Skeletal muscle tissue (tissue), 4 donors: ENCODE data around the gene CAPZB. TPM values are rescaled to one million over a fixed set of nuclear protein-coding genes. Genes with fewer than 3 reads are reported as not detected.
A peak's percentile ranks its signal among the peaks of the same experiment; 100 is the strongest.

ENCODE experiments used
- H3K27ac ChIP-seq: one replicate; pipeline ENCODE4 v1.7.0; 2013; ENCODE audit warnings: mild to moderate bottlenecking, low read depth, low read length, inconsistent platforms
- H3K27me3 ChIP-seq, 3 donors: one replicate each; pipeline ENCODE4 v1.7.0; 2013; ENCODE audit warnings: low read length in 3 of 3; ENCODE audit not compliant: control insufficient read depth in 3 of 3, insufficient read depth in 3 of 3
- H3K36me3 ChIP-seq, 3 donors: one replicate each; pipeline ENCODE4 v1.7.0; 2013; ENCODE audit warnings: low read length in 3 of 3; ENCODE audit not compliant: control insufficient read depth in 3 of 3, insufficient read depth in 3 of 3
- H3K4me1 ChIP-seq, 3 donors: one replicate each; pipeline ENCODE4 v1.7.0; 2013; ENCODE audit warnings: low read length in 3 of 3, mild to moderate bottlenecking in 3 of 3; ENCODE audit not compliant: control insufficient read depth in 3 of 3, insufficient read depth in 3 of 3
- H3K4me3 ChIP-seq, 3 donors: one replicate each; pipeline ENCODE4 v1.7.0; 2013; ENCODE audit warnings: low read length in 3 of 3
- H3K9ac ChIP-seq, 3 donors: one replicate each; pipeline ENCODE4 v1.7.0; 2013; ENCODE audit warnings: low read length in 3 of 3, mild to moderate bottlenecking in 3 of 3, moderate library complexity in 2 of 3, low read depth in 1 of 3
- H3K9me3 ChIP-seq, 3 donors: one replicate each; pipeline ENCODE4 v1.7.0; 2013; ENCODE audit warnings: low read length in 3 of 3; ENCODE audit not compliant: control insufficient read depth in 3 of 3
- total RNA-seq: library from RNA; depleted of rRNA; stranded (reverse); fragments of >200 nt; gene quantifications from one replicate; pipeline ENCODE4 v1.2.3, GENCODE V29; 2014
- donor health status: Osteomylitis.

CAPZB gene
- total RNA-seq, 1 donor from 2014 or later: 67.3 TPM

DNA sequence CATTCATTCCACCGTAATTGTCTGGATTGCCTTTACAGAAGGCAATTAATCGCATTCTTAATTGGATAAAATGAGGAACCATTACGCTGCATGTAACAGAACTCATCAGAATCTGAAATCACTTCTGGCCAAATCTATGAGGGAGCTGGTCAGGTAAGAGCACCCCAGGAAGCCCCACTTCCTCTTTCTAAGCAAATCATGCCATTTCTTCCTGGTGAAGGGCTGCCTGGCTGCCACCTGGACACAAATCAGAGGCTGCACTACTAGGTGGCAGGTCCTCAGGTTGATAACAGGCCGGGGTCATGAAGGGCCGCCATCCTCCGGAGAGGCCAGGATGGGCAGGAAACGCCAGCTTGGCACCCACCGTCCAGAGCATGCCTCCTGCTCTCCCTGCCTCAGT is 73.7 kb downstream of the CAPZB start:
- Histone ChIP-seq H3K36me3 (peaks cover 0 to 8% (median 3%) of the 10 kb centered on the region in 3 donors), H3K4me1 (peaks cover 43 to 53% (median 43%) of the 10 kb centered on the region in 3 donors), H3K9ac (no peak overlapping the region), H3K27ac (no peak overlapping the region), H3K9me3 (no peaks in the 10 kb centered on the region), H3K27me3 (no peaks in the 10 kb centered on the region), H3K4me3 (no peak overlapping the region)

DNA sequence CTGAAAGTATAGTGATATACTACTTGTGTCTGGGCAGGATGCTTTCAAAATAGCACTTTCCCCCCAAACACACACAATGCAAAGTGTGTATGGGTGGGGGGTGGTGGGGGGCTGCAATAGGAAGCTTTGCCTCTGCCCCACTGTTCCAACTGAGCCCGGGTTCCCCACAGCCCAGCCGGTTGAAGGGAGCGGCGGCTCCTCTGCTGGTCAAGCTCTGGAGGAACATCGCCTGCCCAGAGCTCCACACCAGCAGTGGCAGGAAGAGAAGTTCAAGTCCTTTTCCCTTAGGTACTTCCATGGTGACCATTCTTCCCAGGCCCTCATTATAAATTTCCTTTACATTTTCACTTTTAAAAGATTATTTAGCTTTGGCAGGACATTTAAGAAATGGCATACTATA is 74.9 kb downstream of the CAPZB start:
- H3K4me3 ChIP-seq: no peak overlapping the region
- H3K4me1 ChIP-seq: peaks cover 37 to 52% (median 45%) of the 10 kb centered on the region in 3 donors
- H3K27me3 ChIP-seq: no peaks in the 10 kb centered on the region
- no peaks in the 10 kb centered on the region for H3K9me3 ChIP-seq
- no peak overlapping the region for H3K9ac ChIP-seq
- no peak overlapping the region for H3K27ac ChIP-seq
- H3K36me3 ChIP-seq: peaks cover 0 to 8% (median 0%) of the 10 kb centered on the region in 3 donors

DNA sequence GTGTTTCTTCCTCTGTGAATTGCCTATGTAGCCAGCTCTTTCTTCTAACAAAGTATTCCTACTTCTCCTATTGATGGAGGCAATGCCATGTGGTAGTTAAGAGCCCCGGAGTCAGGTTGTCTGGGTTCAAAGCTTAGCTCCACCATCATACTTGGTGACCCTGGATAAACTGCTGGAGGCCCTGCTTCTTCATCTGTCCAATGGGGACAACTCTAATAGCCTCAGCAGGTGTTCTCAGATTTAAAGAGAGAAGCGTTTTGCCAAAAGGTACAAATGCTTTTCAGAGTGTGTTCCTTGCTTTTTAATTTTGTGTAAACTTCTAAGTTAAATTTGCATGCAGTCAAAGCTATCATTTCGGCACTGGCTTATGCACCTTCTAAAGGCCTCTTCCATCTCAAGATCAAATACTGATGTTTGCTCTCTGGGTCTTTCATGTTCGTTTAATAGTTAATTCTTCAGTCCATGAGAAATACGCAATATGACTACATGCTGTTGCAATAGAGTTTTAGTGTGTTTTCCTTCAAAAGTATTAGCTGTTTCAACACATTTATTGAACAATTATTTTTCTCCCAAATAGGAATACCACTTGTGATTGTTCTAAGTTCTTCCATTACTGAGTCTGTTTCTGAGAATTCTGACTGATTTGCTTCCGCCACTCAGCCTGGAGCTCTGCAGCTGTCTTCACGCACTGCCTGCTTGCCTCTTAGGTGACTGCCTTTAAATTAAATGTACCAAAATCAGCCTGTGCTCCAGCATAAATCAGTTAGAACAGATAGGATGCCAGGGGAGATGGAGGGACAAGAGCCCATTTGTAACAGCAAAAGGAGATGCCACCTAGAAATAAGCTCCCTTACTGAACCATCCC is 75.6 kb downstream of the CAPZB start:
- no peak overlapping the region for H3K27ac ChIP-seq
- H3K4me3 ChIP-seq: no peak overlapping the region
- H3K27me3 ChIP-seq: no peaks in the 10 kb centered on the region
- H3K9ac ChIP-seq: no peak overlapping the region
- peaks cover 33 to 51% (median 43%) of the 10 kb centered on the region in 3 donors for H3K4me1 ChIP-seq
- peaks cover 0 to 8% (median 2%) of the 10 kb centered on the region in 3 donors for H3K36me3 ChIP-seq
- no peaks in the 10 kb centered on the region for H3K9me3 ChIP-seq

DNA sequence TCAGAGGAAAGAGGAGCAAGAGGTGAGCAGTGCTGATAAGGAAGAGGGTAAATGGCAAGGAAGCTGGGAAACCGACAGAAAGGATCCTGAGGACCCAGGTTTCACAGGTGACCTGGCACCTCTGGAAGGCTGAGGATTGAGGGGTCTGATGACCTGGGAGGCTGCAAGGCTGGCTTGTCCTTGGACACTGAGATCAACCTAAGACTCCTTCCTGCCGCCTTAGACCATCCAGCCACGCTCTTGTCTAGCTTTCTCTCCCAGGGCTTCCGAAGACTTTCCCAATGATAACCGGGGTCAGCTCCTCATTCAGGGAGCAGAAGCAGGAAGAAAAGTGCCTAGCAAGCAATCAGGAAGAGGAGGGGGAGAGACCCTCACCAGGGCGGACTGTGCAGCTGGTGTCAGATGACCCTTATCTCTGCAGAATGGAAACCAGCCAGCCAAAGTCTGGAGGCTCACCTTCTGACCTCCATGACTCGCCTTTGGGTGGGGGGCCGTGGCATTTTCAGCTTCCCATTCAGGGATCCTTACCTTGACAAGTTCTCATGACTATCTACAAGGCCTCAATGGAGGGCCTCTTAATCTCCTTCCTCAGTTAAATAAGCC is 77.7 kb downstream of the CAPZB start:
- H3K9ac ChIP-seq: no peak overlapping the region

DNA sequence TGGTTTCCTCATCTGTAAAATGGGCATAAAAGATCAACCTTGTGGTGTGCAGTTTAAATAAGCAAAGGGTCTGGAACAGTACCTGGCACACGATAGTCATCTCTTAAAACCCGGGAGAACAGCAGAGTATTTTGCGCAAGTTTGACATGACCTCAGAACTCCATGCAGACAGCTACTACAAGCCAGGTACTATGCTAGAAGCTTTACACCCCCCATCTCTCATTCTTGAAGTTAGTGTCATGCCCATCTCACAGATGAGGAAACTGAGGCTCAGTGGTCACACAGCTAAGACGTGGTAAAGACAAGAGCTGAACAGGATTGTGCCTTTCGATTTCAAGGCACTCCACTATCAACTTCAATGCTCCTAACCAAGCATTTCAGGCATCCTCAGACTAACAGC is 78.7 kb downstream of the CAPZB start:
- no peak overlapping the region for H3K9ac ChIP-seq
- no peaks in the 10 kb centered on the region for H3K27me3 ChIP-seq
- peaks cover 24 to 51% (median 44%) of the 10 kb centered on the region in 3 donors for H3K4me1 ChIP-seq
- H3K36me3 ChIP-seq: peaks cover 0 to 9% (median 8%) of the 10 kb centered on the region in 3 donors
- no peak overlapping the region for H3K27ac ChIP-seq
- no peaks in the 10 kb centered on the region for H3K9me3 ChIP-seq
- H3K4me3 ChIP-seq: no peak overlapping the region

More for the DNA sequence above, 77.7 kb downstream of the CAPZB start:
- H3K27ac ChIP-seq: no peak overlapping the region
- no peak overlapping the region for H3K4me3 ChIP-seq
- no peaks in the 10 kb centered on the region for H3K27me3 ChIP-seq
- peaks cover 17 to 43% (median 36%) of the 10 kb centered on the region in 3 donors for H3K4me1 ChIP-seq
- peaks cover 0 to 9% (median 8%) of the 10 kb centered on the region in 3 donors for H3K36me3 ChIP-seq
- H3K9me3 ChIP-seq: no peaks in the 10 kb centered on the region

DNA sequence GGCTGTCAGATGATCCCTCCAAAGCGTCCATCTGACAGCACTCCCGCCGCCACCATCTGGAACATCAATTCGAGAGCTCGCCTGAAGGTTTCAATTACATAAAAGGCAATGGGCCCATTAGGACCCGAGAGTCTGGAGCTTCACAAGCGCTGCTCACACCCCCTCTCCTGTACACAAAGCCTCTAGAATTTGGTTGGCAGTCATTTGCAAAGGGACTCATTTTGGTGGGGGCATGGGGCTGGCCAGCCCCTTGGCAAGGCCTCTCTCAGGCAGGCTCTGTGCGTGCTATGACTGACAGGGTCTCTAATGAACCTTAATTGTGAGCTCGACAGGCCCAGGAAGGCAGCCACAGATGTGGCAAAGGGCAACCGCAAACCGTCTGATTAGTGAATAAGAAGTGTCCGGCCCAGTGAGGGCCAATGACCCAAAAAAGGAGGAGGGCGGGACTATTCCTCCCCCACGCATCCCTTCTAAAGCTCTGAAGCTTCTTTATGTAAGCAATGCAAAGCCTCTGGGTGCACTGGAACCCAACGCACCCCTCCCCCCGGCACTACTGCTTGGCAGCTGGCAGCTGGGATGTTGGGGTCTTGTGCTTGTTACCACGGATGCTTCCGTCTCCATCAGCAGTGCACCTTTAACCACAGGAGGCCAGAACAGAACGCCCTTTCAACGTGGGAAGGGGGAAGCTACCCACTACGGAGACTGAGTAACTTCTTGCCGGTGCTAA is 79.4 kb downstream of the CAPZB start:
- H3K9ac ChIP-seq: peak overlapping the region in 1 of 3 donors; percentile 54
- H3K4me1 ChIP-seq: peaks cover 32 to 57% (median 51%) of the 10 kb centered on the region in 3 donors
- H3K9me3 ChIP-seq: no peaks in the 10 kb centered on the region
- H3K4me3 ChIP-seq: no peak overlapping the region
- peak overlapping the region; percentile 60 for H3K27ac ChIP-seq
- no peaks in the 10 kb centered on the region for H3K27me3 ChIP-seq
- peaks cover 0 to 9% (median 8%) of the 10 kb centered on the region in 3 donors for H3K36me3 ChIP-seq

DNA sequence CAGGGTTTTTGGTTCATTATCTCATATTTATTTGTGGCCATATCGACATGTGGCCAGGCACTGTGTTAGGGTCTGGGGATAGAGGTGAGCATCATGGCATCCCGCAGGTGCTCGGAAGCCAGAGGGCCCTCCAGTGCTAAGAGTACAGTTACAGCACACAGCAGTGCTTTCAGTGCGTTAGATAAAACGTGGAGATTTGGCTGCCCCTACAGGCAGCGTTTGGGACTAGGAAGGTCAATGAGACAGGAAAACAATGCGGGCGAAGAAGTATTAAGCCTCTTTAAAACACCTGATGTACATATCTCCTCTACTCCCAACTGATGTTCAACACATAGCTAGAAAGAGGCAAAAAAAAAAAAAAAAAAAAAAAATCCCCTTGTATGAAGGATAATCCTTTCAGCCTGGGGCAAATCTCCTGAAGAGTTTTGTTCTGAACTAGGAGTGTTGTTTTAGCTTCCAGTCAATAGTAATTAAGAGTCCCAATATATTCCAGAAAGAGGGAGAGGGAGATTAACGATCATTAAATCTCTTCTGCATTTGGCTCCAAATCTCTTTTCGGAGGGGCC is 80.1 kb downstream of the CAPZB start:
- Histone ChIP-seq H3K9ac (no peak overlapping the region), H3K27me3 (no peaks in the 10 kb centered on the region), H3K27ac (peak overlapping the region; percentile 20), H3K9me3 (no peaks in the 10 kb centered on the region), H3K36me3 (peaks cover 0 to 9% (median 8%) of the 10 kb centered on the region in 3 donors), H3K4me3 (no peak overlapping the region), H3K4me1 (peaks cover 38 to 64% (median 58%) of the 10 kb centered on the region in 3 donors)

DNA sequence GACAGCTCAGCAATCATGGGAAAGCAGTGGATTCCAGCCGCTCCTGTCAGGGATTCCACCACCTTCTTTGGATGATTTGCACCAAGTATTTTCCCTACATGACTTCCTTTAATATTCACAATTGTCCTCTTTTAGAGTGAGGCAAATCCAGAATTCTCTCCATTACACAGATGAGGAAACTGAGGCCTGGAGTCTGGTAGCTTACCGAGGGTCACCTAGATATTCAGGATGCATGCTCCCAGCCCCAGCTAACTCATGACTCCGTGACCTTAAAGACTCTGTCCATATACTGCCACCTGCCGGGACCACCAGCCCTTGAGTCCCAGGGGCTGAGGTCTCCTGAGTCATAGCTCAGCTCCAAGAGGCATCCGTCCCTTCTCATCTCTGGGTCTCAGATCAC is 80.6 kb downstream of the CAPZB start:
- Histone ChIP-seq H3K36me3 (peaks cover 0 to 9% (median 8%) of the 10 kb centered on the region in 3 donors), H3K27ac (peak overlapping the region; percentile 20), H3K27me3 (no peaks in the 10 kb centered on the region), H3K4me1 (peaks cover 44 to 69% (median 63%) of the 10 kb centered on the region in 3 donors), H3K9me3 (no peaks in the 10 kb centered on the region), H3K9ac (no peak overlapping the region), H3K4me3 (no peak overlapping the region)

DNA sequence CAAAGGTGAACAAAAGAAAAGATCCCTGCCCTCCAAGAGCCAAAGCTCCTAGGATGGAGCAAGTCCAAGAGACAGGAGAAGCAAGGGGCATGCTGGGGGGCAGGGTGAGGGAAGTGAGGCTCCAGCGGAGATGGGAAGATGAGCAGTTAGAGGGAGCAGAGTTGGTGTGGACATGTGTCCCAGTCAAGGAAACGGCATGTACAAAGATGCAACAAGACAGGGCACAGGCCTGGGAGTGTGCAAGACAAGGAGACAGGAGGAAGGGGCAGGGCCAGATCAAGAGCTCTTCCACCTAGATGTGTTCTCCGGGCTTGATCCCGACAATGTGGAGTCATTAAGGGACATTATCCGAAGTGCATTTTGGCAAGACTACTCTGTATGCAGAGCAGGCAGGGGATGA is 82.1 kb downstream of the CAPZB start:
- Histone ChIP-seq H3K4me1 (peaks cover 45 to 83% (median 71%) of the 10 kb centered on the region in 3 donors), H3K27me3 (no peaks in the 10 kb centered on the region), H3K9ac (no peak overlapping the region), H3K36me3 (peaks cover 0 to 9% (median 5%) of the 10 kb centered on the region in 3 donors), H3K4me3 (no peak overlapping the region), H3K9me3 (no peaks in the 10 kb centered on the region), H3K27ac (no peak overlapping the region)
